Immature natural killer cell (primary cell): ENCODE measurements around the gene WDR20. TPM values are rescaled to one million over a fixed set of nuclear protein-coding genes. Genes with fewer than 3 reads are reported as not detected.

Experiments used
- DNase-seq, 3 donors: peaks; one replicate each; pipeline ENCODE4 v3.0.0; 2022; ENCODE audit warnings: mixed read lengths in 1 of 3
- H3K27ac Mint-ChIP-seq, 6 donors: one replicate each; pipeline ENCODE4 v1.8.0; 2020; ENCODE audit warnings: mixed read lengths in 6 of 6, mild to moderate bottlenecking in 5 of 6, inconsistent platforms in 4 of 6, moderate library complexity in 3 of 6
- H3K27me3 Mint-ChIP-seq, 3 donors: one replicate each; pipeline ENCODE4 v1.8.0; 2020 to 2021; ENCODE audit warnings: low read depth in 3 of 3, mild to moderate bottlenecking in 3 of 3, mixed read lengths in 3 of 3, moderate library complexity in 3 of 3, inconsistent platforms in 1 of 3
- H3K36me3 Mint-ChIP-seq, 3 donors: one replicate each; pipeline ENCODE4 v1.8.0; 2020; ENCODE audit warnings: mixed read lengths in 3 of 3, inconsistent platforms in 2 of 3, mild to moderate bottlenecking in 2 of 3
- H3K4me1 Mint-ChIP-seq, 2 donors: one replicate each; pipeline ENCODE4 v1.8.0; 2020; ENCODE audit warnings: inconsistent platforms in 2 of 2, mild to moderate bottlenecking in 2 of 2, mixed read lengths in 2 of 2, moderate library complexity in 1 of 2
- H3K4me3 Mint-ChIP-seq, 5 donors: one replicate each; pipeline ENCODE4 v1.8.0; 2020; ENCODE audit warnings: mild to moderate bottlenecking in 5 of 5, mixed read lengths in 5 of 5, inconsistent platforms in 3 of 5, moderate library complexity in 3 of 5
- H3K9me3 Mint-ChIP-seq, 6 donors: one replicate each; pipeline ENCODE4 v1.8.0; 2020; ENCODE audit warnings: mild to moderate bottlenecking in 6 of 6, mixed read lengths in 6 of 6, inconsistent platforms in 4 of 6, moderate library complexity in 3 of 6
- polyA plus RNA-seq, 3 donors: library from polyadenylated mRNA; unstranded; fragments of 300-500 nt; fragmentation: Illumina TruSeq; gene quantifications; one replicate each; pipeline ENCODE4 v1.2.3, GENCODE V29; 2021

WDR20 gene
- polyA plus RNA-seq, 3 donors from 2014 or later, result 10.8 to 14.6 (median 14.0) TPM

- Mint-ChIP-seq H3K9me3 (no peaks in the 10 kb centered on the region), H3K4me1 (peaks cover 48 to 81% of the 10 kb centered on the region in 2 donors), H3K27me3 (peaks cover 0 to 4% (median 3%) of the 10 kb centered on the region in 3 donors), H3K4me3 (peak overlapping the region in 2 of 5 donors; percentile 2 to 18), H3K36me3 (peaks cover 0 to 15% (median 15%) of the 10 kb centered on the region in 3 donors), H3K27ac (peak overlapping the region; percentile 0 to 73 (median 56))
- no peak for DNase-seq
Measured at GRCh38 chr14:102200690-102201352, 61.1 kb downstream of the WDR20 start.

GRCh38 chr14:102201353-102201738, 61.6 kb downstream of the WDR20 start:
- Mint-ChIP-seq H3K36me3 (peaks cover 0 to 15% (median 15%) of the 10 kb centered on the region in 3 donors), H3K4me1 (peaks cover 47 to 77% of the 10 kb centered on the region in 2 donors), H3K27me3 (peaks cover 0 to 4% (median 3%) of the 10 kb centered on the region in 3 donors), H3K9me3 (no peaks in the 10 kb centered on the region), H3K4me3 (peak overlapping the region in 2 of 5 donors; percentile 18 to 26), H3K27ac (peak overlapping the region; percentile 0 to 73 (median 63))
- DNase-seq, result no peak

- peaks cover 46 to 77% of the 10 kb centered on the region in 2 donors for H3K4me1 Mint-ChIP-seq
- H3K4me3 Mint-ChIP-seq, result no peak overlapping the region
- no peaks in the 10 kb centered on the region for H3K9me3 Mint-ChIP-seq
- no peak for DNase-seq
- peaks cover 0 to 15% (median 15%) of the 10 kb centered on the region in 3 donors for H3K36me3 Mint-ChIP-seq
- peaks cover 0 to 4% (median 3%) of the 10 kb centered on the region in 3 donors for H3K27me3 Mint-ChIP-seq
- peak overlapping the region in 5 of 6 donors; percentile 0 to 72 (median 45) for H3K27ac Mint-ChIP-seq
Measured at GRCh38 chr14:102201776-102202175, 62.1 kb downstream of the WDR20 start.

GRCh38 chr14:102202944-102203343, 63.2 kb downstream of the WDR20 start:
- peak overlapping the region in 1 of 6 donors; percentile 50 for H3K27ac Mint-ChIP-seq
- DNase-seq, result no peak
- peaks cover 0 to 9% (median 9%) of the 10 kb centered on the region in 3 donors for H3K36me3 Mint-ChIP-seq
- peaks cover 38 to 69% of the 10 kb centered on the region in 2 donors for H3K4me1 Mint-ChIP-seq
- peaks cover 0 to 3% (median 2%) of the 10 kb centered on the region in 3 donors for H3K27me3 Mint-ChIP-seq
- no peaks in the 10 kb centered on the region for H3K9me3 Mint-ChIP-seq
- H3K4me3 Mint-ChIP-seq, result no peak overlapping the region

GRCh38 chr14:102203382-102203781, 63.7 kb downstream of the WDR20 start:
- Mint-ChIP-seq H3K9me3 (no peaks in the 10 kb centered on the region), H3K4me3 (no peak overlapping the region), H3K36me3 (peaks cover 0 to 10% (median 9%) of the 10 kb centered on the region in 3 donors), H3K27me3 (peaks cover 0 to 3% (median 2%) of the 10 kb centered on the region in 3 donors), H3K4me1 (peaks cover 38 to 68% of the 10 kb centered on the region in 2 donors), H3K27ac (no peak overlapping the region)
- no peak for DNase-seq

GRCh38 chr14:102205560-102205959, 65.9 kb downstream of the WDR20 start:
- Mint-ChIP-seq H3K36me3 (peaks cover 0 to 19% (median 19%) of the 10 kb centered on the region in 3 donors), H3K4me3 (peak overlapping the region in 1 of 5 donors; percentile 1), H3K27me3 (peaks cover 0 to 3% (median 2%) of the 10 kb centered on the region in 3 donors), H3K4me1 (peaks cover 23 to 46% of the 10 kb centered on the region in 2 donors), H3K9me3 (no peaks in the 10 kb centered on the region), H3K27ac (peak overlapping the region in 4 of 6 donors; percentile 8 to 59 (median 34))
- peak in 1 of 3 donors; percentile 10 for DNase-seq

- Mint-ChIP-seq H3K36me3 (peaks cover 0 to 19% (median 19%) of the 10 kb centered on the region in 3 donors), H3K27me3 (peaks cover 0 to 2% (median 2%) of the 10 kb centered on the region in 3 donors), H3K27ac (peak overlapping the region in 1 of 6 donors; percentile 49), H3K4me1 (peaks cover 9 to 32% of the 10 kb centered on the region in 2 donors), H3K9me3 (no peaks in the 10 kb centered on the region), H3K4me3 (no peak overlapping the region)
- DNase-seq, result no peak
Measured at GRCh38 chr14:102206918-102207317, 67.2 kb downstream of the WDR20 start.

GRCh38 chr14:102207831-102208365, 68.2 kb downstream of the WDR20 start:
- H3K4me3 Mint-ChIP-seq, result no peak overlapping the region
- H3K27me3 Mint-ChIP-seq, result peaks cover 0 to 2% (median 2%) of the 10 kb centered on the region in 3 donors

GRCh38 chr14:102208741-102209140, 69.0 kb downstream of the WDR20 start:
- Mint-ChIP-seq H3K27me3 (peaks cover 0 to 2% (median 2%) of the 10 kb centered on the region in 3 donors), H3K27ac (no peak overlapping the region), H3K9me3 (no peaks in the 10 kb centered on the region), H3K4me1 (peaks cover 7 to 29% of the 10 kb centered on the region in 2 donors), H3K36me3 (peaks cover 0 to 19% (median 19%) of the 10 kb centered on the region in 3 donors), H3K4me3 (no peak overlapping the region)
- no peak for DNase-seq

More at GRCh38 chr14:102207831-102208365, 68.2 kb downstream of the WDR20 start:
- H3K27ac Mint-ChIP-seq, result no peak overlapping the region
- peaks cover 0 to 19% (median 19%) of the 10 kb centered on the region in 3 donors for H3K36me3 Mint-ChIP-seq
- H3K4me1 Mint-ChIP-seq, result peaks cover 8 to 29% of the 10 kb centered on the region in 2 donors
- no peak for DNase-seq
- H3K9me3 Mint-ChIP-seq, result no peaks in the 10 kb centered on the region

GRCh38 chr14:102209224-102209966, 69.7 kb downstream of the WDR20 start:
- peaks cover 0 to 2% (median 2%) of the 10 kb centered on the region in 3 donors for H3K27me3 Mint-ChIP-seq
- H3K4me1 Mint-ChIP-seq, result peaks cover 5 to 27% of the 10 kb centered on the region in 2 donors
- no peak overlapping the region for H3K27ac Mint-ChIP-seq
- DNase-seq, result no peak
- H3K4me3 Mint-ChIP-seq, result no peak overlapping the region
- peaks cover 0 to 19% (median 19%) of the 10 kb centered on the region in 3 donors for H3K36me3 Mint-ChIP-seq
- H3K9me3 Mint-ChIP-seq, result no peaks in the 10 kb centered on the region

- Mint-ChIP-seq H3K4me3 (no peak overlapping the region), H3K4me1 (peaks cover 1 to 19% of the 10 kb centered on the region in 2 donors), H3K27me3 (peaks cover 0 to under 1% (median under 1%) of the 10 kb centered on the region in 3 donors), H3K9me3 (no peaks in the 10 kb centered on the region), H3K36me3 (peaks cover 0 to 17% (median 15%) of the 10 kb centered on the region in 3 donors), H3K27ac (no peak overlapping the region)
- no peak for DNase-seq
Measured at GRCh38 chr14:102210421-102211042, 70.8 kb downstream of the WDR20 start.

GRCh38 chr14:102211240-102211639, 71.5 kb downstream of the WDR20 start:
- Mint-ChIP-seq H3K9me3 (no peaks in the 10 kb centered on the region), H3K4me3 (no peak overlapping the region), H3K27ac (no peak overlapping the region), H3K4me1 (peaks cover 0 to 16% of the 10 kb centered on the region in 2 donors), H3K36me3 (peaks cover 0 to 16% (median 15%) of the 10 kb centered on the region in 3 donors), H3K27me3 (no peaks in the 10 kb centered on the region)
- DNase-seq, result no peak

GRCh38 chr14:102212356-102212755, 72.7 kb downstream of the WDR20 start:
- no peak overlapping the region for H3K4me3 Mint-ChIP-seq
- H3K27me3 Mint-ChIP-seq, result no peaks in the 10 kb centered on the region
- no peaks in the 10 kb centered on the region for H3K9me3 Mint-ChIP-seq
- no peak overlapping the region for H3K27ac Mint-ChIP-seq
- DNase-seq, result no peak
- H3K36me3 Mint-ChIP-seq, result peaks cover 0 to 15% (median 14%) of the 10 kb centered on the region in 3 donors
- peaks cover 0 to 7% of the 10 kb centered on the region in 2 donors for H3K4me1 Mint-ChIP-seq
